RKO (cell line): ENCODE results near the gene DUSP21.
"Not testable (repeated sequence)": the region's sequence is repeated elsewhere in the genome, so short reads cannot be mapped to it uniquely, and the experiment has no call there.

ENCODE experiments used
- DNase-seq: peaks from one replicate; pipeline ENCODE4 v3.0.0-alpha.2; 2016; ENCODE audit warnings: low spot score

Gene DUSP21

GRCh38 chrX:44843753-44844152, at the start of gene DUSP21:
Gene DUSP21 (plus strand): TSS chrX:44844021. CDS start chrX:44844133, 112 bp downstream.
- no peak for DNase-seq

- no peak for DNase-seq
These were observed 47.8 kb upstream of the DUSP21 start for GRCh38 chrX:44795945-44796450.

- DNase-seq, result no peak
These were observed 41.2 kb upstream of the DUSP21 start for GRCh38 chrX:44802613-44803012.

GRCh38 chrX:44815681-44816080, 28.1 kb upstream of the DUSP21 start:
- DNase-seq, result no peak

GRCh38 chrX:44816367-44816766, 27.5 kb upstream of the DUSP21 start:
- no peak for DNase-seq

- DNase-seq, result no peak
These were observed 26.8 kb upstream of the DUSP21 start for GRCh38 chrX:44817029-44817428.

GRCh38 chrX:44822601-44823000, 21.2 kb upstream of the DUSP21 start:
- no peak for DNase-seq

- DNase-seq, result not testable (repeated sequence)
These were observed 20.6 kb upstream of the DUSP21 start for GRCh38 chrX:44823193-44823592.

- peak; percentile 81 for DNase-seq
These were observed 15.7 kb upstream of the DUSP21 start for GRCh38 chrX:44828008-44828605.

GRCh38 chrX:44829832-44830231, 14.0 kb upstream of the DUSP21 start:
- DNase-seq, result no peak

- DNase-seq, result no peak
These were observed 1.1 kb upstream of the DUSP21 start for GRCh38 chrX:44842550-44843317.

GRCh38 chrX:44843318-44843702, 511 bp upstream of the DUSP21 start:
- no peak for DNase-seq

GRCh38 chrX:44844204-44844603, 383 bp downstream of the DUSP21 start:
- no peak for DNase-seq

- not testable (repeated sequence) for DNase-seq
These were observed 7.1 kb downstream of the DUSP21 start for GRCh38 chrX:44850891-44851290.

GRCh38 chrX:44871114-44871645, 27.4 kb downstream of the DUSP21 start:
- DNase-seq, result no peak

- DNase-seq, result no peak
These were observed 28.4 kb downstream of the DUSP21 start for GRCh38 chrX:44871931-44872820.

GRCh38 chrX:44872821-44873414, 29.1 kb downstream of the DUSP21 start, which contains the start of gene KDM6A:
Gene KDM6A (plus strand): TSS chrX:44873188. CDS start chrX:44873552, 364 bp downstream.
- DNase-seq, result peak; percentile 97

GRCh38 chrX:44873415-44874276, 29.8 kb downstream of the DUSP21 start:
- DNase-seq, result peak; percentile 65

GRCh38 chrX:44874420-44875184, 30.8 kb downstream of the DUSP21 start:
- peak; percentile 71 for DNase-seq

GRCh38 chrX:44875185-44875489, 31.3 kb downstream of the DUSP21 start:
- no peak for DNase-seq
